Dermis blood vessel endothelial cell (primary cell): ENCODE measurements around the gene MAP3K20. TPM values are rescaled to one million over a fixed set of nuclear protein-coding genes. Genes with fewer than 3 reads are reported as not detected.
"Not testable (repeated sequence)": the region's sequence is repeated elsewhere in the genome, so short reads cannot be mapped to it uniquely, and the experiment has no call there.

Experiments used
- DNase-seq: peaks from one replicate; pipeline ENCODE4 v3.0.0; 2010
- total RNA-seq: library from RNA; depleted of rRNA; stranded (reverse); fragments of >200 nt; gene quantifications from 2 replicates; pipeline ENCODE4 v1.2.3, GENCODE V29; 2014

MAP3K20 gene
- total RNA-seq, 1 donor from 2014 or later, result 31.5 TPM

- no peak for DNase-seq
These were observed 51.2 kb downstream of the MAP3K20 start for GRCh38 chr2:173126819-173127218.

GRCh38 chr2:173128132-173128531 lies 52.5 kb downstream of the MAP3K20 start:
- not testable (repeated sequence) for DNase-seq

- DNase-seq, result no peak
These were observed 55.1 kb downstream of the MAP3K20 start for GRCh38 chr2:173130496-173131465.

DNA sequence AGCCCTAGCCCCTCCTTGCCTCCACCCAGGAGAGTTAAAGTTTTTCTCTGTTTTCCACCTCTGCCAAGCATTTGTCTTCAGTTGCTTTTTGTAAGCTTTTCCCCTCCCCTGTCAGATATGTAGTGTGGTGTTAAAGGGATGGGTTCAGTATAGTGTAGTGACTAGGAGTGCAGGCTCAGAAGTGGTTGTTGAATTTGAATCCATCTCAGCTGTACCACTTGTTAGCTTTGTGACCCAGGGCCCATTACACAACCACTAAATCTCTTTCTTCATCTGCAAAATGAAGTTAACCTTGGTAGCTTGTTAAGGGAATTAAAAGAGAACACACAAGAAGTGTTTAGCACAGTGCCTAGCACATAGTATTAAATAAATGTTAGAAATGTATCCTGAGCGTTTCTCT lies 56.9 kb downstream of the MAP3K20 start:
- DNase-seq, result no peak

- DNase-seq, result no peak
These were observed 59.1 kb downstream of the MAP3K20 start for GRCh38 chr2:173134703-173135102.

DNA sequence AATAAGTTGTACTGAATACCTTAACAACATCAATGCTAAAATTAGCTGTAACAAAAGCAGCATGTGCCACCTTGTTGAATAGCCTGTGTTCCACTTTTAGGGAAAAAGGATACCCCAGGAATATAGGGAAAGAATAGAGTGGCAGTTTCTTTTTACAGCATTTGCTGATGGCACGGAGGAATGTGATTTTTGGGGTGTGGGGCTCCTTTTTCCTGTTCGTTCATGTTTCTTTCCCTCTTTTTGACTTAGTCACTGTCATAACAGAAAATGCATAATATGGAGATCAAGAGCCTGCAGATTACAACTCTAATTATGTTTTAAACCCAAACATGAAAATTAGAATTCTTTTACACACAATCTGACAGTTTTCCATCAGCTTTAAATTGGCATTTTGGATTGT lies 60.4 kb downstream of the MAP3K20 start:
- DNase-seq, result no peak

GRCh38 chr2:173136599-173136998 lies 61.0 kb downstream of the MAP3K20 start:
- peak; percentile 13 for DNase-seq

DNA sequence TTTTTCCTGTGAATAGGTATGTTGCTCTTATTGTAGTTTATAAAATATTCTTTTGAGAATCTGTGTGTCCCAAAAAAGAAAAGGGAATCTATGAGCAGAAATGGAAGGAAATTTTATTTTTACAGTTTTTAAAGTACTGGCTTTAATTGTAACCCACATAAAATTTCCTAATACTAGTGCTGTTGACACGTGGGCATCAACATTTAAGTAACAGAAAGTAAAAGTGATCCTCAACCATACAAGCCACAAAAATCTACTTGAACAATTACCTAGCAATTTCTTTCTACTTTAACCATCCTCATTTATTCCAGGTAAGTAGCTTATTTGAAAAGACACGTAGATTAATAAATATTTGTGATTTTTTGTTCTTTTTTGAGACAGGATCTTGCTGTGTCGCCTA lies 62.0 kb downstream of the MAP3K20 start:
- DNase-seq, result no peak

DNA sequence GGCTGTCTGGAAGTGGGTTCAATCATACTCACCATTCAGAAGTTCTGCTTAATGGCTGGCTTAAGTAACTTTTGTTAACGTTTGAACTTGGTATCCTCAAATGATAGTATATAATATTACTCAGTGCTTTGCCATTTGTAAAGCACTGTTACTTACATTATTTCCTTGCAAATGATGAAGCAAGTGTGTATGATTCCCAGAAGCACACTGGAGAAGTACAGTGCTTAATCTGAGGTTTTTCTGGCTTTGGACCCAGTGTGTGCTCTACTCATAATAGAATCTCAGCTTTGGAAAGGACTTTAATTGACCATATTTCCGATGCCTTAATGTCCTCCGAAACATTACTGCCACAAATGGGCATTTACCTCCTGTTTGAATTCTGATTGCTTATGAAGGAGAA lies 63.3 kb downstream of the MAP3K20 start:
- DNase-seq, result no peak

DNA sequence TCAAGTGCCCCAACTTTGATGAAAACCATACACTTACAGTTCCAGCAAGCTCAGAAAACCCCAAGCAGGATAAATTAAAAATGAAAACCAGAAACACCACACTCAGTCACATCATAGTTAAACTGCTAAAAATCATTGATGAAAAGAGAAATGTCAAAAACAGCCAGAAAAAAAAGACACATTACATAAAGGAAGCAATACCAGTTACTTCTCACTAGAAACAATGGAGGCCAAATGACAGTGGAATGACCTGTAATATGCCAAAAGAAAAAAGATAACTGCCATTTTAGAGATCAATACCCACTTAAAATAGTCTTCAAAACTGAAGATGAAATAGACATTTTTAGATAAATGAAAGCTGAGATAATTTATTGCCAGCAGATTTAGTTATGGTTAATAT lies 66.0 kb downstream of the MAP3K20 start:
- DNase-seq, result no peak

GRCh38 chr2:173145454-173145853 lies 69.8 kb downstream of the MAP3K20 start:
- DNase-seq, result no peak

DNA sequence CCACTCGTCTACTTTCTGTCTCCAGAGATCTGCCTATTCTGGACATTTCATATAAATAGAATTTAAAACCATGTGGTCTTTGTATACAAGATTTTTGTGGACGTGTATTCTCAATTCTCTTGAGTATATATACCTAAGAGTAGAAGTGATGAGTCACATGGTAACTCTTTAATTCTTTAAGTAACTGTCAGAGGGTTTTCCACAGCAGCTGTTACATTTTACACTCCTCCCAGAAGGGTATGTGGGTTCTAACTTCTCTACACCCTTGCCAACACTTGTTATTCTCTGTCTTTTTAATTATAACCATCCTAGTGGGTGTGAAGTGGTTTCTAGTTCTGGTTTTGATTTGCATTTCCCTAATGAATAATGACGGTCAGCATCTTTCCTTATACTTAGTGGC lies 70.9 kb downstream of the MAP3K20 start:
- no peak for DNase-seq

GRCh38 chr2:173148520-173148919 lies 72.9 kb downstream of the MAP3K20 start:
- DNase-seq, result peak; percentile 44

DNA sequence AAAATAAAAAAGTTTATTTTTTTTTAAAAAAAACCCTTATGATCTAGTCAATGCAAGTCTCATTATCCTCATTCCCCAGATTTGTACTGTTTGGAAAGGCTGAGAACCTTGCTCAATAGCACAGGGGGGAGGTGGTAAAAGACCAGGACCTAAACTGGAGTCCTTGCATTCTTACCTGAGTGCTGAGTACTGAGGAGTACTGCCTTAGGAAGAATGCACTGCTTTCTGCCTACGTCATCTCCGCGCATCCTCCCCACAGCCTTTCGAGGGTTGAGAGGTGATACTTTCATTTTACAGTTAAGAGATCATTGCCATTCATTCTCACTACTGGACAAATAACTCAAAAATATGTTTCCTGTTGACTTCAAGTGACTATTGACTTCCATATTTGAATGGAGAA lies 73.8 kb downstream of the MAP3K20 start:
- no peak for DNase-seq

GRCh38 chr2:173150087-173150486 lies 74.4 kb downstream of the MAP3K20 start:
- DNase-seq, result no peak

DNA sequence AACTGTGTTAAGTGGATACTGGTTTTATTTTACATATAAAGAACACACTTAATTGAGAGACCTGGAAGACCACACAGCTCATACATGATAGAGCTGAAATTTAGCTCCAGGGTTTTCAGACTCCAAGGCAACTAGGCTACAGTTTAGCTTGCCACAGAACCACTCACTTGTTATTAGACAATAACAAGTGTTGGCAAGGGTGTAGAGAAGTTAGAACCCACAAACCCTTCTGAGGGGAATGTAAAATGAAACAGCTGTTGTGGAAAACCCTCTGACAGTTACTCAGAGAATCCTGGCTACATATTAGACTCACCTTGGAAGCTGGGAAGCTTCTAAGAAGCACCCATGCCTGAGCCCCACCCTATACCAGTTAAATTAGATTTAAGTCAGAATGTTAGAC lies 75.3 kb downstream of the MAP3K20 start:
- DNase-seq, result no peak

GRCh38 chr2:173151671-173152401 lies 76.2 kb downstream of the MAP3K20 start:
- peak; percentile 48 for DNase-seq

GRCh38 chr2:173153301-173153885 lies 77.7 kb downstream of the MAP3K20 start:
- DNase-seq, result no peak

GRCh38 chr2:173157676-173158293 lies 82.1 kb downstream of the MAP3K20 start:
- DNase-seq, result no peak

DNA sequence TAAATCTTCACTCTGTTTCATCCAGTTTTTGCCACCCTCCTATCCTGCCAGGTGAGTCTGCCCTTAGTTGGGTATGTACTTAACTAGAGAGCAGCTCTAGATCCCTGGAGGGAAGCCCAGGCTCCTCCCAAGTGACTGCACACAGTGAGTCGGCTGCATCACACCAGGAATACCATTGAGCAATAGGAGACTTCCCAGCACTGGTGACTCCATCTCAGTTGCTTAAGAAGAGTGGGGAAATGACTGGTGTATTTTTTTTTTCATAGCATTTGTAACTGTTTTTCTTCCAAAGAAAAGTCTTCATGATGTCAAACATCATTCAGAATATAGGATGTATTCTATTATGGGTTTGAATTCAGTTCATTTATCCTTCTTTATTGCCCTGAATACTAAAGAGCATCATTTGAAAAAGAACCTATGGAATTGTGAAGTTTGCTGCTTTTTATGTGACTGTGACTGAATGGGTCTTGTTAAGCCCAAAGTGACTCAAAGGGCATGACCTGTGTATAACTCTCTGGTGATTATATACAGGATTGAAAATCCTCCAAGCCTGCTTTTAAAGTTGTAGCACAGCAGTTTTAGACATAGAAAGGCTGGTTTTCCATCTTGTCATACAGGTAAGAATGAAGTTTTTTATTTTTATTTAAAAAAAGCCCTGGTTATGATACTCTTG lies 84.3 kb downstream of the MAP3K20 start:
- peak; percentile 44 for DNase-seq

DNA sequence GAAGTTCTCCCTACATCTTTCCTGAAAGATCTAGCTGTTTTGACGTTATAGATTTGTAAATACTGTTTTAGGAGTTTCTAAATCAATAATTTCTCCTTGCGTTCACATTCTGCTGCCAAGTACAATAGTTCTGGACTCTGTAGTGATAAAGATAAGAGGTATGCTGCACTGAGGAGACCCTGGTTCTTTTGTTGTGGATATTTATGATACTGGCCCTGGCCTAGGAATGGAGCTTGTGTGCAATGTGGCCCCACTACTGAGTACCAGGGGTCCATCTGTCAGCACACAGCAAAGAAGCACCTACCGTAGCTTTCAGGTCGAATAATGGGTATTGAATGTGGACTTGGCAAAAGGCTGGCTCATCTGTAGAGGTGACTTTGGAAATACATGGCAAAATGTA lies 85.0 kb downstream of the MAP3K20 start:
- DNase-seq, result no peak

GRCh38 chr2:173161040-173161439 lies 85.4 kb downstream of the MAP3K20 start:
- DNase-seq, result no peak
